ENCODE data around the gene GULP1. TPM values are rescaled to one million over a fixed set of nuclear protein-coding genes. Genes with fewer than 3 reads are reported as not detected.

Gene GULP1
- total RNA-seq, 1 experiment from 2014 or later, result 77.5 TPM

DNA sequence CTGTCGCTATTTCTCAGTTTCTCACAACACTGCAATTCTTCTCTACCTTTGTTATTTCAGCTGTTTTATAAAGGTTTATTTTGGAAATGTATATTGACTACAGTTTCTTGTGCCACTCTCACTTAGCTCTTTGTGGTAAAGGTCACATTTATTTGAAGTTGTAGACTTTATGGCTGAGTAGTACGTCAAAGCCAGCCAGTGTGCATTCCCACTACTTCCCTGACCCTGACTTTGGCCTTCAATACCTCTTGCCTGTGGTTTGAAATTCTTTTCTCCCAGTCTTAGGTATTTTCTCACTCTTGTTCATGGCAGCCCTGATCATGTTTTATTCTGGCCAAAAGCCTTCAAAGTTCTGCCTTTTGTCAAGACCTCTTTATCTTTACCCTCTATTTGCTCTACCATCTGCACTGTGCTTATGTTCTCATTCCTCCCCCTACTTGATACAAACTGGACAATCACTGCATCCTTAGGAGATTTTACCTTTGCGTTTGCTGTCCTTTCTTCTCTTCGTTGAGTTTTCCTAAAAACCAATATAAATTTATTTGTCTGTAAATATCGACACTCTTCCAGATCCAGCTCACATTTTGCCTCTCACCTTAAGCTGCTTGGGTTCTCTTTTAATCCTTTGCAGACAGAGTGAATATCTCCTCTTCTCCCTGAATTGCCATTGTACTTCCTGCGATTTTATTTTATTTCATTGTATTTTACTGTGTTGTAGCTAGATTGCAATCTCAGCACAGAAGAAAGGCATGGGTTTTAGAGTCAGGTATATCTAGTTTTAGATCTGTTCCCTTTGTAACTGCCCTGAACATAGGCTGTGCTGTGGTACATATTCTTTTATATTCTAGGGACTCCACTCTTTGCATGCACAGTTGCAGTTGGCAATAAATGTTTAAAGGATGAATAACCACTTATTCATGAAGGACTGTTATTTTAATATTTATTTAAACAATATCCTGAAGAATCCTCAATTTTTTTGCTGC lies 31.2 kb downstream of the GULP1 start:
- DNase-seq (ENCODE audit: extremely low read depth, low read depth), result no peak

DNA sequence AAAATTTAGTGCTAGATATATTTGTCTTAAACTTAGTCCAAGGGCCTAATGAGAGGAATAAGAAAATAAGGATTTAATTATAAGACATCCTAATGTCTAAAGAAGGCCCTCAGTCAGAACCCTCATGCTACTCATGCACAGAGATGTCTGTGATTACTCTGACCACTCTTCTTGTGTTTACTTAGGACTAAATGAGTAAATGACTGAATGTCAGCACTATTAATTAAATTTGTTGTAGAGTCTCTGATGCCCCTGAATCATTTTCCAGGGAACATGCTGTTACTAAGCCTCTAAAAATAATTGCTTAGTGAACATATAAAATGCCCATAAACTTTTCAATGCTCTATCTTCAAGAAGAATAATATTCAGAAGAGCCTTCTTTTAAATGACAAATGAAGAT lies 32.4 kb downstream of the GULP1 start:
- DNase-seq (ENCODE audit: extremely low read depth, low read depth), result no peak

DNA sequence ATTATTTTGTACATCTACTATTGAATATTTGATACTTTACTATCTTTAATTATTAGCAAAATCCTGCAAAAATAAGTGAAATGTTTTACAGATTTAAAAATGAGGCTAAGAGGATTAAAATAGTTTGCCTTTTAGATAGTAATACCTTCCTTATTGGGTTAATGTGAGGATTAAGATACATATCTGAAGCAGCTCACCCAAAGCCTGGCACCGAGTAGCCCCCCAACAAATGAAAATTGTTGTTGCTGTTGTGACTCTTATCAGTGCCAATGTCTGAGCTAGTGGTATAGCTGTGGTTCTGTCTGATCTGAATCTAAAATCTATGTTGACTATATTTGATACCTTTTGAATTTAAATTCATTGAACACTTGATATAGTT lies 34.6 kb downstream of the GULP1 start:
- no peak for DNase-seq (ENCODE audit: extremely low read depth, low read depth)

DNA sequence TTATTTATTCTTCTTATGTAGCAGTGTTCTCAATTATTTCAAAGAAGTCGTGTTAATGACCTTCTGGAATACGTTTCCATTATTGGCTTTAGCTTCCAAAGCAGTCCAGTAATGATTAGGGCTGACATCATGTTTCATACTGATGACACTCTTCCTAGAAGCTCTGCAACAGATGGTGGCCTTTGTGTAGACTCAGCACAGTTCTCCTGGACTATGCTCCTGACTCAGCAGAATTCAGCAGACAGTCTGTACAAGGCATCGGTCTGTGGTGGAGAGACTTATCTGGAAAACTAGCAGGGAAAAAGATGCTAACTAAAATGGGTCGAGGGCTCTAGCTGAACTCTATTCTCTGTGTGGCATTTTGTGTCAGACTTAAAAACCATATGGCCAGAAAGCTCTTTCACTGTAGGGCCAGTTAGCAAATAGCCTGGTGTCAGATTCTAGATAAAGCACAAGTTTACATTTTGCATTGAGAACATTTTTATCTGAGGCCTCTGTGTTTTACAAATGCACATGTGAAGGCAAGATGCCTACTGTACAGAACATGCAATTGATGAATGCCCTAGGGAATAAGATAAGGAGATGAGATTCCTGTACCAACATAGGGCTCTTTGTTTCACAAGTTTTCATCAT lies 35.1 kb downstream of the GULP1 start:
- DNase-seq (ENCODE audit: extremely low read depth, low read depth), result peak; percentile 52

DNA sequence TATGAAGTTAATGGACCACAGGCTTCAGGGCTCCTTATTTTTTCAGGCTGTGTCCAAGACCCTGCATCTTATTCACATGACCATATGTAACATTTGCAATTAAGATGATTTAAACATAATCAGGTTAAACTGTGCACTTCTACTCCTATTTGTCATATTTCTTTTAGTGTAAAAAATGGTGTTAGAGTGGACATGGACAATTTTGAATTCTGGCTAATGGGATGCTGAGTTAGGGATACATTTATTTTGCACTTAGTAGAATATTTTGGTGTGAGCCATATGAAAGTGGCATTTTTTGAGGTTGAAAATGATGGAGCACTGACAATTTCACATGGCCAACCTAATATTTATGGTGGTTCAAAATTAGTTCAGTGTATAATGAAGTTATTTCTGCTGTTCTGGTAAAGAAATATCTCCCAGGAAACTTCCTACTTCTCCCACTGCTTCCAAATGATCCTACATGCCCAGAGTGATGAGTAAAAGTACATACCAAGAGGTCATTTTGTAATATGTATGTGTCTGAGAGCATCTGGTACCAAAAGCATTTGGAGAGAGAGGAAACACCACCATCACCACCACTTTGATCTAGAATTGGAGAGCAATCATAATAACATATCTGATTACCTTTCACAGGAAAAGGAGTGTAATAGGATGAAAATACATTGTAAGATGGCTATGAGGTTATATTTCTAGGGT lies 36.0 kb downstream of the GULP1 start:
- no peak for DNase-seq (ENCODE audit: extremely low read depth, low read depth)

DNA sequence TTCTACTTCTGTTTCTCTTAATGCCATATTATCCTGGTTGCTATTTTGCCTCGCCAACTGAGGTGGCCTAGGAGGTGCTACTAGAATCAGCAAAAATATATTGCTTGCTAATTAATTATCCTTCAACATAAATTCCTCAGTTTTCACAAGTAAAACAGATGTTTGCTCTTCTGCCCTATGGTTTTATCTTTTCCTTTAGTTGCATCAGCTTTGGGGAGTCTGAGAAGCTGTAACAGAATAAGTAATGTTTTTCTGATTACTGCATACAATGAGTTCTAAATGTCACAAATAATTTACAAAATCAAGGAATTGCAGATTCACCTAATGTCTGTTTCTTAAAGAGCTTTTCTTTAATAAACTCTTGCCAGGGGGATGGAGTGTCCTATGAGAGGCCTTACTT lies 36.7 kb downstream of the GULP1 start:
- DNase-seq (ENCODE audit: extremely low read depth, low read depth), result peak; percentile 24

DNA sequence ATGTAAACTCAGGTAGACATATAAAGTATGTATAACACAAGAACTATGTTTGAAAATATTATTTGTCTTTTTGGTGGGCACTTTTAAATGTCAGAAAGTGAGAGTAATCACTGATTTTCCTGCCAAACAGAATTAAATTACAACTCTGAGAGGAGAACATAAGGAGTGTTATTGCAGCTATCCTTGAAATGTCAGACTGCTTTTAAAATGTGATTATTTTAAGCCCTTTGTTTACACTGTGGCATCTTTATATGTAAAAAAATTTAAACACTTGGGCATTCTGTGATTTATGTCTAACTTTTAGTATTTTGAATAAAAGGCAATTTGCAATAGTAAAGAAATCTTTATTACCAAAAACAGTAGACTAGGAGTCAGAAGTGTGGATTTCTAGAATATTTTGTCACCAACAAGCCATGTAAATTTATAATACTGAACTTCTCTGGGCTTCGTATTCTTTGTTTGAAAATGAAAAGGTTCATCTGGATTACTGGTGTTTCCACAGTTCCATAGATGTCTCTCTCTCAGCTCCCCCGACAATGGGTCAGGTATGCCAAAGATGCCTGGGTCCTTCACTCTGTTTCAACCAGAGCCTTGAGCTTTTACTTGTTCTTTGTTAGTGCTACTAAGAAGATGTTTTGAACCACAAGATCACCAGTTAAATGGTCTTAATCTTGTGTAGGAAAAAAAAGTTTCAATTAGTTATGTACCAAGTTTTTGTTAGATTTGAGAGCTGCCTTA lies 38.8 kb downstream of the GULP1 start:
- DNase-seq (ENCODE audit: extremely low read depth, low read depth), result no peak

DNA sequence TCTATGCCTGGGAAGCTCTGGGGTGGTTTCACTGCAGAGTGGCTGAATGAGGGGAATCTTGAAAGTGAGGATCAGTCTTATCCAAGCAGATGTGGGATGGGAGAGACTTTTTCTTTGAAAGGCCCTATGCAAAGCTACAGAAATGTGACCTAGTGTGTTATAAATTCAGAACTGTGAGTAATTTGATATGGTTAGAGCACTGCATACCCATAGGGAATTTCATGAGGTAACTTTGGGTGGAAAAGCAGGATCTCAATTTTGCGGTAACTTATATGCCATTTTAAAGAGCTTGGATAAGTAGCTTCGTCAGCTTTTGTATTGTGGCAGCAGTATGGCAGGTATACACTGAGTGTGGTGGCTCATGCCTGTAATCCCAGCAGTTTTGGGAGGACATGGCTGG lies 40.9 kb downstream of the GULP1 start:
- no peak for DNase-seq (ENCODE audit: extremely low read depth, low read depth)

DNA sequence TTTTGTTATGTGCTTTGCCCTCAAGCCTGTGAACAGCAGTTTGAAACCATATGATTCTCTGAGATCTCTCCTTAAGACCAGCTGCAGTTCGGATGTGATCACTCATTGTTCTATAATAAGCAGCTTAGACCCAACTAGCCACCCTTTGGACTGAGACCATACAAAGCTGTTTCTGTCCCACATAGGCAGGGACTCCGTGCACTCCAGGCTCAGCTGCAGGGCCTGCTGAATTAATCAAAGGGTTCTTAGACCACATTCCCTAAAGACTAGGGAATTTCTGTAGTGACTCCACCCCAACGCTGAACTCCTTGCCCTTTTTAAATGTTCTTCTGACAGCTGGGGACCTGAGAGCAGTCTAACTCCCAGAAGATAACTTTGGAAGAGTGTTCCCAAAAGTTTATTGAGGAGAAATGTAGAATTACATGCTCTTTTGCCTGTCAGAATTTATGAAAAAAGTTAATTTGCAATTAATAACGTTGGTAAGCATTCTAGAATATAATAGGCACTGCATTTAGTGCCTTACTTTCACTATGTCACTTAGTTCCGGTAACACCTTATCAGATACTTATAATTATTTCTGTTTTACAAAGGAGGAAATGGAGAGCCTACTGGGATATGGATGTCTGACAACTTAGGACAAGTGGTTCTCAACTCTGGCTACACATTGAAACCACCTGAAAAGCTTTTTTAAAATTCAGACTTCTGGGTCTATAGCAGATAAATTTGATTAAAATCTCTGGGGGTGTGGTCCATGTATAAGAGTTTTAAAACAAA lies 42.3 kb downstream of the GULP1 start:
- DNase-seq (ENCODE audit: extremely low read depth, low read depth), result no peak

DNA sequence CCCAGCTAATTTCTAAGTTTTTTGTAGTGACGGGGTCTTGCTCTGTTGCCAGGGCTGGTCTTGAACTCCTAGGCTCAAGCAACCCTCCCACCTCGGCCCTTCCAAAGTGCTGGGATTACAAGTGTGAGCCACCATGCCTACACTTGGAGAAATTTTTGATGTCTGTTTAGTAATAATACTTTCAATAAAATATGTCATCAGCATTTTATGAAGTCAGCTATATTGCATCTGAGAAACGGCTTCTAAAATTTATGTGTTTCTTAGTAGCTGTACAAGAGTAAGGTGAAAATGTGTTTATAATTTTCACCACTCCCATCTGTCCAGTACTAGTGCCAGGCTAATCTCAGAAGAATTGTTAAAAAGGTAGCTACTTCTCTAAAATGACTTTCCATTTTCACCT lies 46.8 kb downstream of the GULP1 start:
- no peak for DNase-seq (ENCODE audit: extremely low read depth, low read depth)

DNA sequence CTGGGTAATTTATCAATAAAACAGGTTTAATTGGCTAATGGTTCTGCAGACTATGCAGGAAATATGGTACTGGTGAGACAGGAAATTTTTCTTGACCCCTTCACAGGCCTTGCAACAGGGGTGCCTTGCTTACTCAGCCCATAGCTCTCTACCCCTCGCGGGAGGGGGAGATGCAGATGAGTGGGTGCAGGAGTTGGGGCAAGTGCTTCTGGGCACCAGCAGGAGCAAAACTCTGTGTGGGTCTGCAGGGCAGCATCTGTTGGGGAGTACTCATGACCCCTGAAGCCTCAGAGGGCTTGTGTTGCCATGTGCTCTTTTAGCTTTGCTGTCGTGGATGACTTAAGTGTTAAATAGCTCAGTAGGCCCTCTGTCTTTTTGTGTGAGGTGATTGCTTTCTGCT lies 48.6 kb downstream of the GULP1 start:
- DNase-seq (ENCODE audit: extremely low read depth, low read depth), result no peak

DNA sequence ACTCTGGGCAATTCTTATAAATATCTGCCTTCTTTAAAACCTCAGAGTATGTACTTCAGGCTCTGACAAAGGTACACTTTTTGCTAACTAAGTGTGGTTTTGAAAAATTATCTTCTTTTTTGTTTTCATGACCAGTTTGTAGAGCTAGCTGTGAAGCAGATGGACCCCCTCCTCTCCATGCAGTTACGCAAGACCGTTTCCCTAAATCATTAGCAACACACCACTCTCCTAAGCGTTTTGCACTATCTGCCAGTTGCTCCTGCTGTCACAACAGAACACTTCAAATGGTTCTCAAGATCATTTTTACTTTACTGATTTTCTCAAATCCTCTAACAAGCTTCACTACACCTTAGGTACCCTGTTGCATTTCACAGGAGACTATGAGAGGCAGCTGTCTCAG lies 53.3 kb downstream of the GULP1 start:
- DNase-seq (ENCODE audit: extremely low read depth, low read depth), result no peak

DNA sequence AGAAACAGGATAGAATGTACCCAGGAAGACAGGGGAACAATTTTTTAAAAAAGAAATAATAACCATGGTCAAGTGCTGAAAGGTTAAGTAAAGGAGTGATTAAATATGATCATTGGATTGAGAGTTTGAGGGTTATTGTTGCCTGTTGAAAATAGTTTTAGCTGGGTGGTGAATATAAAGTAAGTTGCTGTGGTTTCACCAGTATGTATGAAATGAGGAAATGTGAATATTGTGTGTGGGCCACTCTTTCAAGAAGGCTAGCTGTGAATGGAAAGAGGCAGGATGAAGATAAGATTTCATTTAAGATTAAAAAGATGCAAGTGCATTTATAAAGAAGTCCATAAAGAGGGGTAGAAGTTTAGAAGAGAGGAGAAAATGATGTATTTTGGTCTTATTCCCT lies 53.8 kb downstream of the GULP1 start:
- no peak for DNase-seq (ENCODE audit: extremely low read depth, low read depth)

DNA sequence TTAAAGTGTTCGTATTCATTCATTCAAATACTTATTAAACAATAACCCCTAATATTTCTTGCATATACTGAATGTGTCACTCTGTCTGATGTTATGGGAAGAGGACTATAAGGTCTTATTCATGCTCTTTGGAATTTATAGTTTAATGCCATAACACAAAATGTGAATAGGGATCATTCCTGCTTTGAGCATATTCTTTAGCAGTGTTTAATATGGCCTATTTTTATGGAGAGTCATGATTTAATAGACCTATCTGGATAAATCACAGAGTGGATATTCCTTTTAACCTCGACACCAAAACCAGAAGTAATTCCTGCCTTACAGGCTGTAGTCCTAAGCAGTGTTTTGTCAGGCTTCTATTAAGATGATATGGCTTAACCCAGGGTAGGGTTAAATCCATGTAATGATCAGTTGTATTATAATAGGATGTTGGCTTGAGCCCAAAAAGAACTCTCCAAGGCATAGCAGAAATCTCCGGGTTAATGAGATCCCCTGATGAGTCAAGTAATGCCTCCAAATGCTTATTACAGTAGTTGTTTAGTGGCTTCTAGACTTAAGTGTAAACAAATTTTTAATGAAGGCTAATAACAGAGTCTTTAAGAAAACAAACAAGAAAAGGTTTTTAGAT lies 54.3 kb downstream of the GULP1 start:
- no peak for DNase-seq (ENCODE audit: extremely low read depth, low read depth)

DNA sequence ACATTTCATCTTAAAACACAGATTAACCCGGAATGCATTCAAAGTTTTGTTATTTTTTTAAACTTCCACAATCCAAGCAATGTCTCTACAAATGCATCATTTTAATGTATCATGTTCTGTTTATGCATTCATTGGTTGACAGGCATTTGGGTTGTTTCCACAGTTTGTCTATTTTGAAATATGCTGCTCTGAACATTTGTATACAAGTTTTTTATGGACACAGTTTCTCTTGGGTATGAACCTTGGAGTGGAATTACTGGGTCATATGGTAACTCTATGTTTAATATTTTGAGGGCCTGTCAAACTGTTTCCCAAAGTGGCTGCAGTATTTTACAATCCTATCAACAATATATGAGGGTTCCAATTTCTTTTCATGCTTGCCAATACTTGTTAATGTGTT lies 57.3 kb downstream of the GULP1 start:
- no peak for DNase-seq (ENCODE audit: extremely low read depth, low read depth)

DNA sequence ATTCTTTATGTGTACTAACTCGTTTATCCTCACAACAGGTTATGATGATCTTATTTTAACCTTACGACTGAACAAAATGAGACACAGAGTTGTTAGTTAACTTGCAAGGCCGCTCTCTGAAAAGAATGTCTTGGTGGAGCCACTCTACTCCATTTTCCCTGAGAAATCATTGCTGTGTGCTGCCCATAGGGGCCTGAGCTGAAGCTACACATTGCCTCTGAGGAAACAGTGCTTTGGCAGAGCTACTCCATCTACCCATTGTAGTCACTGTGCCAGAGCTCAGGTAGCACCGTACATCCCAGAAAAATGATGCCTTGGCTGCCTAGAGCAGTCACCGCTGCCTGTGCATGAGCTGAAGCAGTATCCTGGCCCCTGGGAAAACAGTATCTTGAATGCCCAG lies 61.6 kb downstream of the GULP1 start:
- no peak for DNase-seq (ENCODE audit: extremely low read depth, low read depth)

DNA sequence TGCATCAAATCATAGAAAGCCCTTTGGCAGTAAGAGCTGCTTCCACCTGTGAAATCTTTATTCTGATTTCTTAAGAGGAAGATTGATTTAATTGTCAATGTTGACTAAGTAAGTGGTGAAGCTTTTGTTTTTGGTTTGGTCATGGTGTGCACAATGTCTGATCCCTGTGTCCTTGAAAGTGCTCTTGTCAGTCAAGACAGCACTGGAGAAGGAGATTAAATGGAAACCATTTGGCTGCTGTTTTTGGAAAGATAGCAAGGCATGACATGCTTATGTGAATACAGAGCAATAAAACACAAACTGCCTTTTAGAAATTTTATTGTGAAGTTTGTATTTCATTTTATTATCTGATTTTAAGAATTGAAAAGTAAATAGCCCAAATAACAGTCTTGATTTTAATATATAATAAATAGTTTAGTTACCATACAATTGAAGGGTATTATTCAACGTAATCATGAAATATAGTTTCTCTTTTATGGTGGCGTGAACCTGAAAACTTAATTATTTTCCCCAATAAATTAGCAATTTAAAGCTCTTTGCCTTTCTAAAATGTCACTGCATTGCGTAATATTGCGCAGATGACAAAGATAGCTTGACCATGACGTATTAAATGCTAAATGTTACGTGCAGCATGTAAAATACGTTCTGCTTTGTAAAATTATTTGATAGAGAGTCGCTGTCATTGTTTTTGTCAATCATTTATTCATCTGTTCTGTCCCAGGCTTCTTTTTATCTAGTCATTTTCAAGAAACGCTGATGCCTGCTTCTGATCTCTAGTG lies 69.0 kb downstream of the GULP1 start:
- DNase-seq (ENCODE audit: extremely low read depth, low read depth), result no peak

DNA sequence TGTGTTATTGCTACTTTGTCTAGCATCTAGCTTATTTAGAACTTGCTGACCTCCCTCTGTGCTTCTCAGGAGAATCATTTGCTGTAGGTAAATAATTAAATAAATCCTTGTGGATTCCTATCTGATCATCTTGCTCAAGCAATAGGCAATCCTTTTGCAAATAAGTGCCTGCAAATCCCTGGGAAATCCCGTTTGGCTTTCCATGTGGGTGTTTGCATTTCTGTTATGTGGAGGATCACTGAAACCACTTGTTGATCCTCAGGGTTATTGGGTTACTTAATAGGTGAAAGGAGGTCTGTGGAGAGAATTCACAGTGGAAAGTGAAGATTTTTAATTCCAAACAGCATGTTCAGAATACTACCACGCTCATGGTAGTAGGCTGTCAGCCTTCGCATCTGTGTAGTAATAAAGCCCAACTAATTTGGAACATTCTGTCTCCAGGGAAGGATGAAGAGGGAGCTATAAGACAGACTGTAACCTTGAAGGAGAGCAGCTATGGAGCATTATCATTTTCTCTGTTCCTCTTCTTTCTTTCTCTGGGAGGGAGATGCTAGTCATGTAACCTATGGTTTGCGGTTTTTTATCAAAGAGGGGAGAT lies 72.5 kb downstream of the GULP1 start:
- DNase-seq (ENCODE audit: extremely low read depth, low read depth), result no peak

Data from NCI-H460 (cell line).